C1 segment of cervical spinal cord (tissue), 14 donors: Measurements from ENCODE around the gene GDI1.

Experiments used
- DNase-seq, 14 donors: peaks; one replicate each; lab custom pipeline; 2025; lab: John Stamatoyannopoulos, UW

GDI1 gene

GRCh38 chrX:154408659-154409221 lies 28.2 kb upstream of the GDI1 start:
- DNase-seq = no peak

GRCh38 chrX:154409222-154409871 lies 27.6 kb upstream of the GDI1 start, which contains the start of gene DNASE1L1:
TSS of gene DNASE1L1 (minus strand) at chrX:154409254. CDS start at chrX:154405568, 3,686 bp downstream.
- peak in 4 of 14 donors; percentile 10 to 42 (median 26) for DNase-seq

DNA sequence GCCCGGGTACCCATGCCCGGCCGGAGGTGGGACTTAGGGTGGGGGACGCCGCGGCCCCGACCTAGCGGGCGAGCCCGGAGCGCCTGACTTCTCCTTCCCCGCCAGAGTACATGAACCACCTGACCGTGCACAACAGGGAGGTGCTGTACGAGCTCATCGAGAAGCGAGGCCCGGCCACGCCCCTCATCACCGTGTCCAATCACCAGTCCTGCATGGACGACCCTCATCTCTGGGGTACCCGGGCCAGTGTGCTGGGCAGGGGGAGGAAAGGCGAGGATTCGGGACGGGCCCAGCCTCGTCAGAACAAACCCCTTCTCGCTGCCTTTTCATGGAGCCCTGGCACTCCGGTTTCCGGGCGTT lies 25.0 kb upstream of the GDI1 start:
- peak in 7 of 14 donors; percentile 10 to 47 (median 38) for DNase-seq

DNA sequence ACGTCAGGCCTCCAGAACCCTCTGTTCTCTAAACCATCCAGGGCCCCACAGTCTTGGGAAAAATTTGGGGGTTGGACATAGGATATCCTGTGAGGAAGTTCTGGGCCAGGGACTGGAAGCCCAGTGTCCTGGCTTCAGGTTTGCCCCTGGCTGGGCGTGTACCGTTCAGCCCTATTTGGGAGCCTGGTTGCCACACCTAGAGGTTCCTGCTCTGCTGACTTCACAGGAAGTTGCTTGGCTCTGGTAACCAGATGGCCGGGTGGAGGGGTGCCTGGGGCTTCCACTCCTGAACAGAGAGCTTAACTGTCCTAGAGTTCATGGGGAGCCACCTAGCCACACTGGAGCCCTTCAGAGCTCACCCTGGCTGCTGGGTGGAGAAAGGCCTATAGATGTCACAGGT lies 24.5 kb upstream of the GDI1 start:
- DNase-seq = no peak

- DNase-seq = no peak
These were observed 23.8 kb upstream of the GDI1 start for GRCh38 chrX:154413142-154413541.

- peak in 1 of 14 donors; percentile 41 for DNase-seq
These were observed 19.8 kb upstream of the GDI1 start for GRCh38 chrX:154417157-154417556.

- DNase-seq = no peak
These were observed 17.8 kb upstream of the GDI1 start for GRCh38 chrX:154419189-154419588.

DNA sequence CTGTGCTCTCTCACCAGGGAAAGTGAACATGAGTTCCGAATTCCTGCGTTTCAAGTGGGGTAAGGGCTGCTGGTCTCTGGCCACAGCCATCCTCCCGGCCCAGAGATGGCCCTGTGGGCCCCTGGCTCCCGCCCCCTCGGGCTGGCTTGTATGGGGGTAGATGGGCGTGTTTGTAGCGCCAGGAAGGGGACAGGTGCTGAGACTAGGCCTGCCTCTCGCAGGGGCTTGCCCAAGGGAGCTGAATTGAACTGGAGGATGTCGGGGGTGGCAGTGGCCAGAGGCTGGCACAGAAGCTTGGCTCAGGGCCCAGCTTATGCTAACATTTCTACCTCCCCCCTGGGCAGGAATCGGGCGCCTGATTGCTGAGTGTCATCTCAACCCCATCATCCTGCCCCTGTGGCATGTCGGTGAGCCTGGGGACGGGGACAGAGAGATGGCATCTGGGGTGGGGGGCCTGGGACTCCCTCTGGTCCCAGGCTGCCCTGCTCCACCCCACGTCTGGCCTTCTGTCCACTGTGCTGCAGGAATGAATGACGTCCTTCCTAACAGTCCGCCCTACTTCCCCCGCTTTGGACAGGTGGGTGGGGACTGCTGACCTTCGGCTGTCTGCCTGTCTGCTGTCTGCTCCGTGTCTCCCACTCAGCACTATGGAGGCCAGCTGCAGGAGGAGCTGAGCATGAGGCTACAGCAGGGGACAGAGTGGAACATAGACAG lies 17.1 kb upstream of the GDI1 start:
- DNase-seq = no peak

GRCh38 chrX:154420402-154420756 lies 16.6 kb upstream of the GDI1 start:
- DNase-seq = no peak

GRCh38 chrX:154426916-154427770 lies 9.8 kb upstream of the GDI1 start:
- DNase-seq = no peak

DNA sequence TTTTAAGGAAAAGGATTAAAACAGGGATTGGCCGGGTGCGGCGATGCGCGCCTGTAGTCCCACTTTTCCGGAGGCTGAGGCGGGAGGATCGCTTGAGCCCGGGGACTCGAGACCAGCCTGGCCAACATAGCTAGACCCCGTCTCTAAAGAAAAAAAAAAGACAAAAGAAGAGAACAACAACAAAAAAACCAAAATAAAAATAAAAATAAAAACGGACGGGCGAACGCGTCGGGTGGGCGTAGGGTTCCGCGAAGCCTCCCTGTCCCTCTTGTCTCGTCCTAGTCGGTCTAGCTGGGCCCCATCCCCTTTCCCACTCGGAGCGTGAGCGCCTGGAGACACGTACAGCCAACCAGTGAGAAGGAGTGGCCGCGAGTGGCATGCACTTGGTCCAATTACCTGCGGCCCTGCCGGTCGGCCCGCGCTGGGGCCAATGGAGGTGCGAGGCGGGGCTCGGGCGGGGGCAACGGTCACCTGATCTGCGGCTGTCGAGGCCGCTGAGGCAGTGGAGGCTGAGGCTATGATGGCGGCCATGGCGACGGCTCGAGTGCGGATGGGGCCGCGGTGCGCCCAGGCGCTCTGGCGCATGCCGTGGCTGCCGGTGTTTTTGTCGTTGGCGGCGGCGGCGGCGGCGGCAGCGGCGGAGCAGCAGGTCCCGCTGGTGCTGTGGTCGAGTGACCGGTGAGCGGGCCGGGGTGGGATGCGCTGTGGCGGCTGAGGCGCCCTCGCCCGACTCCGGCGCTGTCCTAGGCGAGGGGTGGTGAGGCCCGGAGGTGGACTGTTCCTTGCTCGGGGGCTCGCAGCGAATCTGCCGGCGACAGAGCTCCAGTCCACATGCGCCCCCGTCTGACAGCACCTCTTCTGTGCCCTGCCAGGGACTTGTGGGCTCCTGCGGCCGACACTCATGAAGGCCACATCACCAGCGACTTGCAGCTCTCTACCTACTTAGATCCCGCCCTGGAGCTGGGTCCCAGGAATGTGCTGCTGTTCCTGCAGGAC lies 8.5 kb upstream of the GDI1 start, which contains the start of gene ATP6AP1:
Gene ATP6AP1 (plus strand): TSS at position 502 of the 996 bp plus-strand sequence. CDS start 16 bp downstream, at position 518.
- DNase-seq = peak in 13 of 14 donors; percentile 23 to 90 (median 81)

DNA sequence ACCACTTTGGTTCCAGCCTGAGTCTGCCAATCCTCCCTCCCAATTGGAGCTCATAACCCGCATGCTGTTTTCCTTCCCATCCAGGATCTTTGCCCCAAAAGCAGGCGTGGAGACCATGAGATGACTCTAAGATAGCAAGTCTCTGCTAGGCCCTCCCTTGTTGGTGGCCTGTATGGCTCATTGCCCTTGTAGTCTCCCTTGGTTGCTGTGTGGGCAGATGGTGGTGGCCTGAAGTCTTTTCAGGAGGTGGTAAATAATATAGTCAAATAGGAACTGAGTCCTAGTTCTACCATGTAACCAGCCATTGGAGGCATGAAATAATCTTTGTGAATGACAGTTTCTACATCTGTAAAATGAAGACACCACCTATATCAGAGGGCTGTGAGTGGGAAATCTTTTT lies 7.2 kb upstream of the GDI1 start:
- no peak for DNase-seq

GRCh38 chrX:154430479-154430878 lies 6.5 kb upstream of the GDI1 start:
- no peak for DNase-seq

- DNase-seq = no peak
These were observed 6.0 kb upstream of the GDI1 start for GRCh38 chrX:154430916-154431315.

DNA sequence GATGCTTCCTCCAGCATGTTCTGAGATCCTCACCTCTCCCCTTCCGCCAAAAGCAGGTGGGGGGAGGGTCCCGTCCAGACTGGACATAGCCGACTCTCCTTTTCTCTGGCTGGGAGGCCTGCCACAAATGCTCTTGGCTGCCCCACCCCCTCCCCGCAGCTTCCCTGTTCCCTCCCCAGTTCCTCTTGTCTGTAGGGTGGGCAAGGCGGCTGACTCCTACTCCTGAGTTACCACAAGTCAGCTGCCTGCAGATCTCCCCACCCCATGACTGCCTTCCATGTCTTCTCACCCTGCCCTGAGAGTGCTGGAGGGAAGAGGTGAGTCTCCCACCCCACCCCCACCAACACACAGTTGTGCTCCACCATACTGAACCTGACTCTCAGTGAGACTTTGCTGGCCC lies 5.6 kb upstream of the GDI1 start:
- peak in 7 of 14 donors; percentile 2 to 51 (median 27) for DNase-seq

GRCh38 chrX:154432210-154432609 lies 4.7 kb upstream of the GDI1 start:
- DNase-seq = no peak

- no peak for DNase-seq
These were observed 3.3 kb upstream of the GDI1 start for GRCh38 chrX:154433605-154434004.

DNA sequence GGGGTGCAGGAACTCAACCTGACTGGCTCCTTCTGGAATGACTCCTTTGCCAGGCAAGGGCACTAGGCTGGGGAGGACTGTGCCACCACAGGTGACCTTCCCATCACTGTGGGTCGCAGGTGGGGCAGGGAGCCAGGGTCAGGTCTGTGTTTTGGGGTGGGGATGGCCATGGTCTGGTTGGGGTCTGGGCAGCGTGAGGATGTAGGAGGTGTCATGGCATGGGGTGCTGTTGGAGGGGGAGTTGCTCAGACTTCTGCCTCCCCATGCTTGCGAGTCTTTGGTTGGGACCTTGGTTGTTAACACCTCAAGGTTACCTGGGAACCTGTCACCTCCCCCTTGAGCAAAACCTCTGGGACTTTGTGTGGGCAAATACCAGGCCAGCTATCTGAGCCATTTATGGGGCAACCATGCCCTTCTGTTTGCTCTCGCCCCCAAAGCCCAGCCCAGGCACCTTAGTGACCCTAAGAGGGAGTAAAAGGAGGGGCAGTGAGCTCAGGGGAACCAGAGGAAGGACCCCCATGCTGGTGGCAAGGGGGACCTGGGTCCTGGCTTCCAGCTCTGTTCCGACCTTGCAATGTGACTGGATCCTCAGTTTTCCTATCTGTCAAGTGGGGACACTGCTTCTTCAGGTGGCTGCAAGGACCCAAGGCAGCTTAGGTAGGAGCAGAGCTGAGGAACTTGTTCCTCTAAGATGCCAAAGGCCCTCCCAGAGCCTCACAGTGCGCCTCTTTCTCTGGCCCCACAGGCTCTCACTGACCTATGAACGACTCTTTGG lies 2.4 kb upstream of the GDI1 start:
- DNase-seq = no peak

DNA sequence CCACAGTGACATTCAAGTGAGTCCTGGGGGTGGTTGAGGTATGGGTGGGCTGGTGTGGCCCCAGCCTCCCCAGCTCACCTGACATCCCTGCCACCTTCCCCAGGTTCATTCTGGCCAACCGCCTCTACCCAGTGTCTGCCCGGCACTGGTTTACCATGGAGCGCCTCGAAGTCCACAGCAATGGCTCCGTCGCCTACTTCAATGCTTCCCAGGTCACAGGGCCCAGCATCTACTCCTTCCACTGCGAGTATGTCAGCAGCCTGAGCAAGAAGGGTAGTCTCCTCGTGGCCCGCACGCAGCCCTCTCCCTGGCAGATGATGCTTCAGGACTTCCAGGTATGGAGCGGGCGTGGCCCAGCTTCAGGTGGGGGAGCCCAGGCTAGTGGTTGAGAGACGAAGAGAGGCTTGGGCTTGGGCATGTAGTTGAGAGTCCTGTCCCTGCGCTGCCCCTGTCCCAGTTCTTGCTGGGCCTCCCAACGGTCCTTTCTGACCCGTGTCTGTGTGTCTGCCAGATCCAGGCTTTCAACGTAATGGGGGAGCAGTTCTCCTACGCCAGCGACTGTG lies 1.7 kb upstream of the GDI1 start:
- no peak for DNase-seq
